ENCODE results near the gene FLNC. TPM values are rescaled to one million over a fixed set of nuclear protein-coding genes. Genes with fewer than 3 reads are reported as not detected.

Gene FLNC
- total and polyA plus RNA-seq, 2 of the 13 experiments (the other 11 are each of a cell fraction or from before 2014, with no cell fraction given) = 0.02 TPM; not detected in 1

GRCh38 chr7:128865996-128866877, 36.0 kb downstream of the FLNC start (continued):
- TF ChIP-seq ZNF687 (CRISPR knock-in tag; IDR thresholded peaks at IDR 0.05) = no peak
- TF ChIP-seq ZKSCAN1 (IDR thresholded peaks at IDR 0.05; ENCODE audit: low read length) = no peak
- TF ChIP-seq, protein P1, sequence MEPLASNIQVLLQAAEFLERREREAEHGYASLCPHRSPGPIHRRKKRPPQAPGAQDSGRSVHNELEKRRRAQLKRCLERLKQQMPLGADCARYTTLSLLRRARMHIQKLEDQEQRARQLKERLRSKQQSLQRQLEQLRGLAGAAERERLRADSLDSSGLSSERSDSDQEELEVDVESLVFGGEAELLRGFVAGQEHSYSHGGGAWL (CRISPR knock-in tag; IDR thresholded peaks at IDR 0.05) = no peak
- TF ChIP-seq ARID2 (CRISPR knock-in tag; IDR thresholded peaks at IDR 0.05; ENCODE audit: borderline replicate concordance) = no peak
- TF ChIP-seq HINFP (CRISPR knock-in tag; IDR thresholded peaks at IDR 0.05; ENCODE audit: low read depth) = no peak
- TF ChIP-seq ZNF20 (CRISPR knock-in tag; IDR thresholded peaks at IDR 0.05) = no peak
- no peak for TF ChIP-seq ZNF501 (CRISPR knock-in tag; IDR thresholded peaks at IDR 0.05)
- TF ChIP-seq, protein P2, sequence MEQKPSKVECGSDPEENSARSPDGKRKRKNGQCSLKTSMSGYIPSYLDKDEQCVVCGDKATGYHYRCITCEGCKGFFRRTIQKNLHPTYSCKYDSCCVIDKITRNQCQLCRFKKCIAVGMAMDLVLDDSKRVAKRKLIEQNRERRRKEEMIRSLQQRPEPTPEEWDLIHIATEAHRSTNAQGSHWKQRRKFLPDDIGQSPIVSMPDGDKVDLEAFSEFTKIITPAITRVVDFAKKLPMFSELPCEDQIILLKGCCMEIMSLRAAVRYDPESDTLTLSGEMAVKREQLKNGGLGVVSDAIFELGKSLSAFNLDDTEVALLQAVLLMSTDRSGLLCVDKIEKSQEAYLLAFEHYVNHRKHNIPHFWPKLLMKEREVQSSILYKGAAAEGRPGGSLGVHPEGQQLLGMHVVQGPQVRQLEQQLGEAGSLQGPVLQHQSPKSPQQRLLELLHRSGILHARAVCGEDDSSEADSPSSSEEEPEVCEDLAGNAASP (CRISPR knock-in tag; IDR thresholded peaks at IDR 0.05; ENCODE audit: borderline replicate concordance) = no peak
